GM21825 (cell line): ENCODE data around the gene KCNE1.
"Not testable (repeated sequence)": the region's sequence is repeated elsewhere in the genome, so short reads cannot be mapped to it uniquely, and the experiment has no call there.

Experiments used
- ATAC-seq: cut with Tn5 transposase; IDR thresholded peaks from one replicate; pipeline ENCODE4 v1.9.1; 2021; ENCODE audit warnings: mild to moderate bottlenecking, moderate library complexity; ENCODE audit not compliant: unreplicated experiment

The KCNE1 gene

GRCh38 chr21:34428441-34428840, 83.6 kb downstream of the KCNE1 start:
- ATAC-seq: not testable (repeated sequence)

GRCh38 chr21:34427339-34427738, 84.7 kb downstream of the KCNE1 start:
- not testable (repeated sequence) for ATAC-seq

GRCh38 chr21:34423805-34424204, 88.2 kb downstream of the KCNE1 start, which contains the start of gene SMIM34:
SMIM34 (minus strand) TSS chr21:34423951; CDS start chr21:34423839, 112 bp downstream.
- not testable (repeated sequence) for ATAC-seq

- not testable (repeated sequence) for ATAC-seq
These were observed 94.4 kb downstream of the KCNE1 start for GRCh38 chr21:34417448-34418077.

- ATAC-seq: not testable (repeated sequence)
These were observed 104.7 kb downstream of the KCNE1 start for GRCh38 chr21:34407294-34407693.

GRCh38 chr21:34406676-34407075, 105.3 kb downstream of the KCNE1 start:
- not testable (repeated sequence) for ATAC-seq

GRCh38 chr21:34406102-34406501, 105.9 kb downstream of the KCNE1 start:
- ATAC-seq: not testable (repeated sequence)

- not testable (repeated sequence) for ATAC-seq
These were observed 106.3 kb downstream of the KCNE1 start for GRCh38 chr21:34405686-34406085.

GRCh38 chr21:34404742-34405141, 107.3 kb downstream of the KCNE1 start:
- ATAC-seq: not testable (repeated sequence)

GRCh38 chr21:34400522-34400921, 111.5 kb downstream of the KCNE1 start:
- ATAC-seq: not testable (repeated sequence)
